ENCODE data around the gene MYO18A.

Gene MYO18A

GRCh38 chr17:29043539-29044145, 136.6 kb downstream of the MYO18A start:
- DNase-seq = no peak

- peak; percentile 65 for DNase-seq
Measured at GRCh38 chr17:29042679-29043538, 137.3 kb downstream of the MYO18A start, which contains the start of gene PIPOX. Gene PIPOX (plus strand): TSS chr17:29043141. CDS start chr17:29043226, 85 bp downstream.

- no peak for DNase-seq
Measured at GRCh38 chr17:29042026-29042678, 138.0 kb downstream of the MYO18A start.

GRCh38 chr17:29041571-29041970, 138.6 kb downstream of the MYO18A start:
- DNase-seq = no peak

GRCh38 chr17:29041091-29041490, 139.1 kb downstream of the MYO18A start:
- no peak for DNase-seq

GRCh38 chr17:29039764-29040598, 140.2 kb downstream of the MYO18A start:
- no peak for DNase-seq

- DNase-seq = no peak
Measured at GRCh38 chr17:29038085-29038795, 142.0 kb downstream of the MYO18A start.

GRCh38 chr17:29037739-29038084, 142.5 kb downstream of the MYO18A start:
- DNase-seq = no peak

- DNase-seq = no peak
Measured at GRCh38 chr17:29036584-29036983, 143.6 kb downstream of the MYO18A start.

GRCh38 chr17:29034510-29034909, 145.7 kb downstream of the MYO18A start:
- DNase-seq = no peak

GRCh38 chr17:29032857-29033197, 147.4 kb downstream of the MYO18A start:
- DNase-seq = no peak

- DNase-seq = no peak
Measured at GRCh38 chr17:29032013-29032856, 148.0 kb downstream of the MYO18A start.

GRCh38 chr17:29031488-29031887, 148.7 kb downstream of the MYO18A start:
- no peak for DNase-seq

- no peak for DNase-seq
Measured at GRCh38 chr17:29024316-29024952, 155.8 kb downstream of the MYO18A start.

GRCh38 chr17:29022074-29022473, 158.1 kb downstream of the MYO18A start:
- no peak for DNase-seq

- no peak for DNase-seq
Measured at GRCh38 chr17:29021226-29021625, 159.0 kb downstream of the MYO18A start.
